ENCODE measurements around the gene THAP5.

DNA sequence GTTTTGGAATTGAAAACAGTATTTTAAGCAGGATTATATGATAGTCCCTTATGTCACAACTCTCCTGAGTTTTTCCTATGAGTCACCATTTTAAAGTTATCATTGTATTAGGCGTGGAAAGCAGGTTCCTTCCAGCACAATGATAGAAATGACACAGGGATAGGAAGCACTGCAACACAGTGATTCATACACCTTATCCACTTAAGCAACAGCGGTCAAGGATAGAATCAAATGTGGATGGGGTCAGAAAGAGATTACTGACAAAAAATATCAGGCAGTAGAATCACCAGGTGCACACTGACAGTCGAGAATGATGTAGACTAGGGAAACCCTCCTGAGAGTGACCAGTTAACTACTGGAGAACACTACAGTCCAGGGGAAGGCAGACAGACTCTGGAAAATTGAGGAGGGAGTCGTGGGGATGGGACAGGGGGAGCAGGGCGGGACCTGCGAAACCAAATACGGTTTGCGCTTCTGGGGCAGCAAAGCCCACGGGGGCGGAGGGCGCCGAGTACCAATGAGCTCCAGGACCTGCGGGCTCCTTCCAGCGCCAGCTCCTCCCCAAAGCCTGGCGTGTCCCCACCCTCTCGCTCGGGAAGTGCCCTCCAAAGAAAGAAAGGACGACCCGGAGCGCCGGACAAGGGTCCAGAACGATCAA is 44.0 kb downstream of the THAP5 start:
- TF ChIP-seq, protein P1, sequence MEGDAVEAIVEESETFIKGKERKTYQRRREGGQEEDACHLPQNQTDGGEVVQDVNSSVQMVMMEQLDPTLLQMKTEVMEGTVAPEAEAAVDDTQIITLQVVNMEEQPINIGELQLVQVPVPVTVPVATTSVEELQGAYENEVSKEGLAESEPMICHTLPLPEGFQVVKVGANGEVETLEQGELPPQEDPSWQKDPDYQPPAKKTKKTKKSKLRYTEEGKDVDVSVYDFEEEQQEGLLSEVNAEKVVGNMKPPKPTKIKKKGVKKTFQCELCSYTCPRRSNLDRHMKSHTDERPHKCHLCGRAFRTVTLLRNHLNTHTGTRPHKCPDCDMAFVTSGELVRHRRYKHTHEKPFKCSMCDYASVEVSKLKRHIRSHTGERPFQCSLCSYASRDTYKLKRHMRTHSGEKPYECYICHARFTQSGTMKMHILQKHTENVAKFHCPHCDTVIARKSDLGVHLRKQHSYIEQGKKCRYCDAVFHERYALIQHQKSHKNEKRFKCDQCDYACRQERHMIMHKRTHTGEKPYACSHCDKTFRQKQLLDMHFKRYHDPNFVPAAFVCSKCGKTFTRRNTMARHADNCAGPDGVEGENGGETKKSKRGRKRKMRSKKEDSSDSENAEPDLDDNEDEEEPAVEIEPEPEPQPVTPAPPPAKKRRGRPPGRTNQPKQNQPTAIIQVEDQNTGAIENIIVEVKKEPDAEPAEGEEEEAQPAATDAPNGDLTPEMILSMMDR (IDR thresholded peaks at IDR 0.05) = no peak; the same call in 1 of the 2 replicates
- TF ChIP-seq ZFX (IDR thresholded peaks at IDR 0.05; ENCODE audit: borderline replicate concordance) = no peak
